ENCODE data around the gene ADAM12. TPM values are rescaled to one million over a fixed set of nuclear protein-coding genes. Genes with fewer than 3 reads are reported as not detected.

The ADAM12 gene
- total RNA-seq, 2 experiments from 2014 or later, result 1.3 TPM

DNA sequence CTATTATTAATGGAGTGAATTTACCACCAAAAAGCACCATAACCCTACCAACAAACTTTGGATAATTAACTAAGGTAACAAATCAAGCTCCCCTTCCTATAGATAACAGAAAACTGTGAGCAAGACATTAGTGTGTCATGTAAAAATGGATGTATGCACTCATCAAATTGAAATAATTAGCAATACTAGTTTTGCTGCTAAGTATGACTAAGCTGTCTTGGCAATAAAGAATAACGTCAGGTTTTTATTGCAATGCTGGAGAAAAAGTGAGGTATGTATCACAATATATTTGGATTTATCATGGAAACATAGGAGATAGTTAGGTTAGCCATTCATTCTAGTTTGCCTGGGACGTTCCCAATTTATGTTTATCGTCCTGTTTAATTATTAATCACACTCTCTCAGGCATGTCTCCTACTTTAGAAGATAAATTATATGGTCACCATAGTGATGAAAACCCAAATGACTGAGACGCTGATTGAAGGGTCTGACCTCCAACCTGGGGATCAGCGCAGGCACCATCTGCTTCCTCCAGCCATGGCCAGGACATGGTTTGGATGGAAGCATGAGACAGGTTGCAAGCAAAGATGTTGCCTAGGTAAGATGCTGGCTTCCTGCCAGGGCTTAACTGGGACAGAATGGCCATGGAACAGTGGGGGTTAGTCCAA is 366.3 kb downstream of the ADAM12 start:
- H3K27ac Mint-ChIP-seq, result no peak overlapping the region
- DNase-seq (no peak), ATAC-seq (no peak)
- no peak for TF ChIP-seq CTCF (IDR thresholded peaks at IDR 0.05)
- H3K9me3 Mint-ChIP-seq, result peaks cover 2% of the 10 kb centered on the region
- H3K4me1 Mint-ChIP-seq (ENCODE audit: low read depth), result no peaks in the 10 kb centered on the region
- no peaks in the 10 kb centered on the region for H3K36me3 Mint-ChIP-seq (ENCODE audit: low read depth)
- ChIA-PET CTCF (no interaction called here), POLR2A (no interaction called here)
- peaks cover 3% of the 10 kb centered on the region for H3K27me3 Mint-ChIP-seq
- intact Hi-C loops (cut with micrococcal nuclease), result no loop called here
- H3K4me3 Mint-ChIP-seq, result no peak overlapping the region

DNA sequence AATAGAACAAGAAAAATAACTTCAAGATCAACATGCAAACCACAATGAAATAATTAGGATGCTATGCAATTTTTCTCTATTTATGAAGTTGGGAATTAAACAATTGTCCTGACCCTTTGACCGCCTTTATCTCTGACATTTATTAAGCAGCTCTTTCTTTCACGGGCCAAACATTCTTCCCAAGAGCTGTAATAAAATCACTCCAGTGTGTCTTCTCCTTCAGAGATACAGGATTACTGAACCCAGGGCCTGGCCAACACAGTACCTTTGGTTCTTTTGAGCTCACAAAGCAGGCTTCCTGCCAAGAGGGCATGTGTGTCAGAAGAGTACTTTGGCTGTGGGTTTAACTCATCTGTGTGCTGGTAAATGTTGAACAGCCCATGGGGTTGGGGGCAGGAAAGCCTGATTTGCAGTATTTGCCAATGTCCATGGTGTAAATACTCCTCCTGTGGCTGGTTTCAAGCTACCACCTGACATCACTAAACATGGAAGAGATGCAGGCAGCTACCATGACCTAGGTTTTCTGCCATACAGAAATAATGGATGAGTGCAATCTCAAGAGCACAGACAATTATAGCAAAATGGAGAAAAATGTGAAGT is 370.2 kb downstream of the ADAM12 start:
- Mint-ChIP-seq H3K27me3 (peaks cover 3% of the 10 kb centered on the region), H3K27ac (no peak overlapping the region), H3K36me3 (ENCODE audit: low read depth) (no peaks in the 10 kb centered on the region), H3K4me1 (ENCODE audit: low read depth) (no peaks in the 10 kb centered on the region), H3K9me3 (no peaks in the 10 kb centered on the region), H3K4me3 (no peak overlapping the region)
- ChIA-PET POLR2A (no interaction called here), CTCF (no interaction called here)
- DNase-seq (no peak), ATAC-seq (no peak)
- TF ChIP-seq CTCF (IDR thresholded peaks at IDR 0.05), result no peak
- intact Hi-C loops (cut with micrococcal nuclease), result no loop called here

GRCh38 chr10:126016882-126017281 is 371.4 kb downstream of the ADAM12 start:
- H3K9me3 Mint-ChIP-seq, result no peaks in the 10 kb centered on the region
- H3K4me3 Mint-ChIP-seq, result no peak overlapping the region

GRCh38 chr10:126016156-126016805 is 372.0 kb downstream of the ADAM12 start:
- POLR2A ChIA-PET, result no interaction called here
- no peaks in the 10 kb centered on the region for H3K36me3 Mint-ChIP-seq (ENCODE audit: low read depth)
- no peak for TF ChIP-seq CTCF (IDR thresholded peaks at IDR 0.05)
- H3K27me3 Mint-ChIP-seq, result peaks cover 1% of the 10 kb centered on the region
- no peak for ATAC-seq
- no peaks in the 10 kb centered on the region for H3K9me3 Mint-ChIP-seq
- H3K4me3 Mint-ChIP-seq, result no peak overlapping the region
- intact Hi-C loops (cut with micrococcal nuclease), result no loop called here
- H3K27ac Mint-ChIP-seq, result no peak overlapping the region
- DNase-seq, result no peak
- CTCF ChIA-PET, result no interaction called here
- H3K4me1 Mint-ChIP-seq (ENCODE audit: low read depth), result no peaks in the 10 kb centered on the region

More at GRCh38 chr10:126016882-126017281, 371.4 kb downstream of the ADAM12 start:
- Mint-ChIP-seq H3K4me1 (ENCODE audit: low read depth) (no peaks in the 10 kb centered on the region), H3K36me3 (ENCODE audit: low read depth) (no peaks in the 10 kb centered on the region), H3K27me3 (peaks cover 3% of the 10 kb centered on the region), H3K27ac (no peak overlapping the region)
- DNase-seq, result no peak
- no peak for ATAC-seq
- TF ChIP-seq CTCF (IDR thresholded peaks at IDR 0.05), result no peak
- POLR2A ChIA-PET, result no interaction called here
- intact Hi-C loops (cut with micrococcal nuclease), result no loop called here
- CTCF ChIA-PET, result no interaction called here

DNA sequence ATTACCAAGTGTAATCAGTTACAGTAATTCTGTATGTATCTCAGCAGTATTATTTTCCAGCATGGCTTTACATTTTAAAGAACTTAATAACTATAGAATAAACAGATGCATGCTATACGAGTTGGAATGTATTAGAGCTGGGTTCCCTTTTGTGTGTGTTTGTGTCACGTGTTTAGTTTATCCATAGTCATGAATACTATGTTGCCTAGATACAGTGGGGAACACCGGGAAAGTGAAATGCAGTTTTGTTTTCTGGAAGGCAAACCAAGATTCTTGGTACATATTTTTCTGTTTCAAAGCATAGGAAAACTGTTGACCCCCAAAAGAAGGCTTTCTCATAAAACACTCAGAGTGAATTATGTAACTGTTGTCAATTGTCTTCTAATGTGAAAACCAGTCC is 372.9 kb downstream of the ADAM12 start:
- H3K27ac Mint-ChIP-seq, result no peak overlapping the region

More for the DNA sequence above, 372.9 kb downstream of the ADAM12 start:
- Mint-ChIP-seq H3K9me3 (no peaks in the 10 kb centered on the region), H3K4me3 (no peak overlapping the region), H3K4me1 (ENCODE audit: low read depth) (no peaks in the 10 kb centered on the region), H3K36me3 (ENCODE audit: low read depth) (no peaks in the 10 kb centered on the region), H3K27me3 (peaks cover 1% of the 10 kb centered on the region)
- ChIA-PET CTCF (no interaction called here), POLR2A (no interaction called here)
- no peak for DNase-seq
- TF ChIP-seq CTCF (IDR thresholded peaks at IDR 0.05), result no peak
- ATAC-seq, result no peak
- intact Hi-C loops (cut with micrococcal nuclease), result no loop called here

All from activated CD8-positive, alpha-beta T cell treated with anti-CD3 and anti-CD28 coated beads for 36 hours (primary cell).